SU-DHL-6 (cell line): Measurements from ENCODE around the gene PEX16.

Experiments
- CTCF ChIP-seq: fragments of 200-600 bp; sonication (generic); IDR thresholded peaks from one replicate; pipeline ENCODE4 v1.5.1; 2017; ENCODE audit warnings: antibody characterized with exemption, mild to moderate bottlenecking, low read length, moderate library complexity; ENCODE audit not compliant: insufficient read depth, poor library complexity, severe bottlenecking
- EZH2phosphoT487 ChIP-seq: fragments of 200-600 bp; sonication (generic), shearing (Covaris generic); conservative IDR thresholded peaks from 2 replicates; pipeline ENCODE4 v1.6.1; 2018; ENCODE audit warnings: mild to moderate bottlenecking, antibody characterized with exemption, low read length, moderate library complexity, mixed read lengths

GRCh38 chr11:45926536-45927331, 9.1 kb upstream of the PEX16 start:
- no peak for TF ChIP-seq CTCF
- no peak for TF ChIP-seq EZH2phosphoT487
